Spleen (tissue), 7 donors: Measurements from ENCODE around the gene P4HA3.

Source experiments
- POLR2A ChIP-seq, 3 donors: fragments of 450-650 bp; IDR thresholded peaks; one replicate each; pipeline ENCODE4 v1.5.1; 2017; ENCODE audit warnings: antibody characterized with exemption in 3 of 3, mild to moderate bottlenecking in 1 of 3
- TF ChIP-seq, protein P1 (sequence below), 11 experiments: fragments of 200-600 bp in 7 of 11; fragments of 450-650 bp in 4 of 11; sonication (generic) in 4 of 11; IDR thresholded peaks in 8 of 11; conservative IDR thresholded peaks in 3 of 11; 1 replicate in 7 of 11; 2 replicates in 4 of 11; pipeline versions ENCODE4 v1.4.0 to v1.8.0; 2016 to 2021; ENCODE audit warnings: antibody characterized with exemption in 11 of 11, inconsistent platforms in 4 of 11, mild to moderate bottlenecking in 1 of 11
- donor health status: DM: no; HTN: no; CAD: no; lungs with moderate emphysema.
- donor health status: DM: no; HTN: no; CAD: no.
- donor health status: DM: no; HTN: no; CAD: no.

DNA sequence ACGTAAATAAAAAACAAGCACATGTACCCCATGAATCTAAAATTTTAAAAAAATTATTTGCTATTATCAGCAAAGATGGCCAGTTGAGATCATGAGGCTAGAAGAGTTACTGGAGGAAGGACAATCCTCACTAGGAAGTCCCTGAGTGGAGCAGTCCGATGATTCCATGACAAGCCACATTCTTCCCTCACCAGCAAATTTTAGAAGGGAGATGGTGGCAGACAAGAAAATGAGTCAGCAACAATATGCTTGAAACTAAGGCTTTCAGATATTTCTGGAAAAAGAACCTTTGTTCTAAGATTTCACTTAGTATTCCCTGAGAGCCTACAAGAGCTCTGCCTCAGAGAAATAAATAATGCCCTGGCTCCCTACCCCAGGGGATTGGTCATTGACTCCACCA is 34.9 kb downstream of the P4HA3 start:
- no peak for TF ChIP-seq POLR2A (IDR thresholded peaks at IDR 0.05)
- TF ChIP-seq, protein P1, sequence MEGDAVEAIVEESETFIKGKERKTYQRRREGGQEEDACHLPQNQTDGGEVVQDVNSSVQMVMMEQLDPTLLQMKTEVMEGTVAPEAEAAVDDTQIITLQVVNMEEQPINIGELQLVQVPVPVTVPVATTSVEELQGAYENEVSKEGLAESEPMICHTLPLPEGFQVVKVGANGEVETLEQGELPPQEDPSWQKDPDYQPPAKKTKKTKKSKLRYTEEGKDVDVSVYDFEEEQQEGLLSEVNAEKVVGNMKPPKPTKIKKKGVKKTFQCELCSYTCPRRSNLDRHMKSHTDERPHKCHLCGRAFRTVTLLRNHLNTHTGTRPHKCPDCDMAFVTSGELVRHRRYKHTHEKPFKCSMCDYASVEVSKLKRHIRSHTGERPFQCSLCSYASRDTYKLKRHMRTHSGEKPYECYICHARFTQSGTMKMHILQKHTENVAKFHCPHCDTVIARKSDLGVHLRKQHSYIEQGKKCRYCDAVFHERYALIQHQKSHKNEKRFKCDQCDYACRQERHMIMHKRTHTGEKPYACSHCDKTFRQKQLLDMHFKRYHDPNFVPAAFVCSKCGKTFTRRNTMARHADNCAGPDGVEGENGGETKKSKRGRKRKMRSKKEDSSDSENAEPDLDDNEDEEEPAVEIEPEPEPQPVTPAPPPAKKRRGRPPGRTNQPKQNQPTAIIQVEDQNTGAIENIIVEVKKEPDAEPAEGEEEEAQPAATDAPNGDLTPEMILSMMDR (IDR thresholded peaks at IDR 0.05 in 8 of 11, conservative IDR thresholded peaks at IDR 0.05 in 3 of 11): no peak
